Measurements from ENCODE around the gene ZNF24.

ZNF24 gene

DNA sequence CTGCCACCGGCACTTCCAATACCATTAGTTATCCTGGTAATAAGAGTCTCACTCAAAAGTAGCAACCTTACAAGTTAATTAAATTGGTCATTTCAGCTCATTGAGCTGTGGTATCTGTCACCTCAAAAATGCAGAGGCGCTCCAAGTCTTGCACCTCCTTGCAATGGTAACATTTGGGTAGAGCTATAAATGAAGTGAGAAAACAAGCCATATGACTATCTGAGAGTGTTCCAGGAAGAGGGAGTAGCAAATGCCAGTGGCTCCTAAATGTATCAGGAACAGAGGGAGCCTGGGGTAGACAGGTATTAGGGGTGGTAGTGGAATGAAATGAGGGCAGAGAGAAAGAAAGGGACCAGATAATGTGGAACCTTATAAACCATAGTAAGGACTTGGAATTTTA is 48.2 kb downstream of the ZNF24 start:
- DNase-seq (ENCODE audit: low read depth, low spot score): no peak

DNA sequence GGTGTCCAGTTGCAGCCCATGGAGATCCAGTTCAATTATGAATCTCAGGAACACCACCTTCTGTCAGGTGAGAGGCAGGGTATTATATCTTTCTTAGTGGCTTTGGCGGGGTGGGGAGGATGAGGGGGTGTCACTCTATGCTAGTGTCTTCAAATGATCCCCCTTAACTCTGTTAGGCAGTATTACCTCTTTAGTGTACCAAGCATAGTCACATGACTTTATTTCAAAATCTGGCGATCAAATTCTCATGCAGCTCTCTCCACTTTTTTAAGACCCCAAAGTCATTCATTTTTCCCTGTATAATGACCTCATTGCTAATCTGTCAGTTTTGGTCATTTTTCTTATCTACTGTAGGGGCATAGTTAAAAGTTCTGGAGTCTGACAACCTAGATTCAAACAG is 53.1 kb downstream of the ZNF24 start:
- DNase-seq (ENCODE audit: low read depth, low spot score): no peak

DNA sequence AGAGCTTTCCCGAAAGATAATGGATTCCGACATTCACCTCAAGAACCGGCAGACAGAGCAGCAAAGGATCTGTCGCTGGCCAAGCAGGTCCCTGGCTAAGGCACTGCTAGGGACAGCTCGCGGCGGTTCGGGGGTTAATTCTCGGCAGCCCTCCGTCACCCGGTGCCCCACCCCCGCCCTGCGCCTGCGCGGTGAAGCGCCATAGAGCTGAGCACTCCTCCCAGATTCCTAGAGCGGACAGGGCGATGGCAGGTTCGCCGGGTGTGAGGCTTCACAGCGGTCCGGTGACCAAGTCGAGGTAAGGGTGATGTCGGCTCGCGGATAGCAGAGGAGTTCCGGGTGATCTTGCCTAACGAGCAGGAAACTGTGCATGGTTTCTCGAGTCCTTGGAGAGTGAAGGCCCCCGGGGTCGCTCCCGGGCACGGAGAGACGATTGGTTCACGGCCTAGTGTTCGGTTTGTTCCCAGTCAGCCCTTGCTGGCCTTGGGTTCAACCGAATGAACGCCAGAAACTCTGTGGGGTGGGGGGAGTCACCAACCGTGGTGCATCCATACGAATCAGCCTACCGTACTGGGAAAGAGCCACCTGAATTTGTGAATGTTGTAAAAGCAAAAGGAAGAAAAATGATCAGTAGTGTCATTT is 54.0 kb downstream of the ZNF24 start, which contains the start of gene ZSCAN30:
TSS of gene ZSCAN30 (minus strand) at position 136 of the 642 bp plus-strand sequence. CDS start 25,877 bp downstream, outside the sequence.
- DNase-seq (ENCODE audit: low read depth, low spot score): peak; percentile 98

GRCh38 chr18:35289727-35290093 is 54.5 kb downstream of the ZNF24 start:
- DNase-seq (ENCODE audit: low read depth, low spot score): no peak

DNA sequence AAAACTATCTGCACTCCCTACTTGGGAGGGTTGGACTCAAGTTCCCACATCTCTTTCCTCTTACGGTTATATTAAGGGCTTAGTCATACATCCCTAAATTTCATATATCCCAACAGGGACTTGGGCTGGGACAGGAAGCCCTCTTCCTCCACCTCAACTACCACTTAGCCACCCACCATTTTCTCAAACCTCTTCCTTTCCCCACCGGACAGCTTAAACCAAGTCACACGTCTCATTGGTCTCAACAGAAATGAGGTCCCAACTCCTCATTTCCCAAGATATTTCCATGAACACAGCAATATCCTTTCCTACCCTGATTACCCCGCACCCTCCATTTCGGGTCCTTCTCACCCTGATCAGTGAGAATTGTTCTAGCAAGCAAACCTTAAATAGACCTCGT is 54.9 kb downstream of the ZNF24 start:
- DNase-seq (ENCODE audit: low read depth, low spot score): no peak

DNA sequence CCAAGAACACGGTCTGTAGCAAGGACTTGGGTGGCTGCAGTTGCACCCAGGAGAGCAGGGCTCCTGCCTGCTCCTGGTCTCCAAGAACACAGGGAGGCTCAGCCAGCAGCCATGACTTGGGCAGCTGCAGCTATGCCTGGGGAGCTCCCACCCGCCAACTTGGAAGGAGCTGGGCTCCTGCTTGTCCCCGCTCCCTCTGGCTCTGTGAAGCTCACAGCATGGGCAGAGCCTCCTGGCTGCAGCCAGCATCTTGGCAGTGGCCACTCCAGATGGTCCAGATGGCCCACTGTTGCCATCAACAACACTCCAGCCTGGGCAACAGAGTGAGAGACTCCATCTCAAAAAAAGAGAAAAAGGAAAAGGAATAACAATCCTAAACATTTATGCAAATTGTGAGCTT is 59.4 kb downstream of the ZNF24 start:
- DNase-seq (ENCODE audit: low read depth, low spot score): no peak

GRCh38 chr18:35283923-35284794 is 60.1 kb downstream of the ZNF24 start:
- DNase-seq (ENCODE audit: low read depth, low spot score): no peak

GRCh38 chr18:35282353-35282752 is 61.9 kb downstream of the ZNF24 start:
- DNase-seq (ENCODE audit: low read depth, low spot score): peak; percentile 32

Measured in astrocyte of the hippocampus (primary cell).